Hematopoietic multipotent progenitor cell treated with erythropoietin and hydrocortisone succinate and interleukin-3 and kit ligand, for 8 days (in vitro differentiated cells): ENCODE data around the gene SPSB2.
"Not testable (repeated sequence)": the region's sequence is repeated elsewhere in the genome, so short reads cannot be mapped to it uniquely, and the experiment has no call there.

Experiments
- DNase-seq: peaks from one replicate; pipeline ENCODE4 v3.0.0-alpha.2; 2015

Gene SPSB2

GRCh38 chr12:6899837-6900519, 26.9 kb upstream of the SPSB2 start:
- peak; percentile 80 for DNase-seq

GRCh38 chr12:6899427-6899826, 26.3 kb upstream of the SPSB2 start:
- DNase-seq: no peak

GRCh38 chr12:6896846-6897435, 23.8 kb upstream of the SPSB2 start:
- DNase-seq: no peak

GRCh38 chr12:6894321-6894720, 21.2 kb upstream of the SPSB2 start:
- no peak for DNase-seq

GRCh38 chr12:6892683-6893082, 19.6 kb upstream of the SPSB2 start:
- not testable (repeated sequence) for DNase-seq

- peak; percentile 52 for DNase-seq
Measured at GRCh38 chr12:6891646-6892001, 18.5 kb upstream of the SPSB2 start.

- peak; percentile 95 for DNase-seq
Measured at GRCh38 chr12:6890789-6891645, 17.9 kb upstream of the SPSB2 start.

- not testable (repeated sequence) for DNase-seq
Measured at GRCh38 chr12:6889775-6890573, 16.9 kb upstream of the SPSB2 start.

- not testable (repeated sequence) for DNase-seq
Measured at GRCh38 chr12:6888794-6889193, 15.7 kb upstream of the SPSB2 start.

- DNase-seq: no peak
Measured at GRCh38 chr12:6888360-6888759, 15.3 kb upstream of the SPSB2 start.

- no peak for DNase-seq
Measured at GRCh38 chr12:6887460-6887859, 14.4 kb upstream of the SPSB2 start.

GRCh38 chr12:6886206-6886999, 13.3 kb upstream of the SPSB2 start:
- DNase-seq: not testable (repeated sequence)

- no peak for DNase-seq
Measured at GRCh38 chr12:6884539-6884938, 11.4 kb upstream of the SPSB2 start.

GRCh38 chr12:6883683-6884082, 10.6 kb upstream of the SPSB2 start:
- DNase-seq: no peak

- DNase-seq: no peak
Measured at GRCh38 chr12:6883252-6883651, 10.1 kb upstream of the SPSB2 start.

- DNase-seq: not testable (repeated sequence)
Measured at GRCh38 chr12:6879824-6880223, 6.7 kb upstream of the SPSB2 start.

- DNase-seq: not testable (repeated sequence)
Measured at GRCh38 chr12:6874015-6874368, 889 bp upstream of the SPSB2 start.

- peak; percentile 77 for DNase-seq
Measured at GRCh38 chr12:6872073-6873048, 742 bp downstream of the SPSB2 start.

GRCh38 chr12:6871052-6871957, 1.8 kb downstream of the SPSB2 start:
- DNase-seq: peak; percentile 68

- DNase-seq: not testable (repeated sequence)
Measured at GRCh38 chr12:6870304-6870703, 2.8 kb downstream of the SPSB2 start.
